ENCODE data around the gene AAGAB.

DNA sequence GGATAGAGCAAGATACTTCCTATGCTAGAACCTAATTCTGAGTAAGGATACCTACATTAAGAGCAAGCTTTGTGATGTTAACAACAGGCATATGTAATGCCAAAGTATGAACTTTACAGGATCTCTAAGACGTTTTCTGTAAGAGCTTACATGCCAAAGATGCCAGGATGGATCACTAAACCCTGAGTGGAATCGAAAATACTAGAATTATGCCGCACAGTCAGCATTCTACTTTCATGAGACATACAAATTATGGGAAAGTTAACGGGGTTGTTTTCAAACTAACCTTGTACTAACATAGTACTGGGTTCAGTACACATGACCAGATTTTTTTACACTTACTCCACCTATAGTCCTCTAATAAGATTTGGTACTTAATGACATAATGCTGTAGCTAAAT lies 55.1 kb downstream of the AAGAB start:
- TF ChIP-seq, protein P1, sequence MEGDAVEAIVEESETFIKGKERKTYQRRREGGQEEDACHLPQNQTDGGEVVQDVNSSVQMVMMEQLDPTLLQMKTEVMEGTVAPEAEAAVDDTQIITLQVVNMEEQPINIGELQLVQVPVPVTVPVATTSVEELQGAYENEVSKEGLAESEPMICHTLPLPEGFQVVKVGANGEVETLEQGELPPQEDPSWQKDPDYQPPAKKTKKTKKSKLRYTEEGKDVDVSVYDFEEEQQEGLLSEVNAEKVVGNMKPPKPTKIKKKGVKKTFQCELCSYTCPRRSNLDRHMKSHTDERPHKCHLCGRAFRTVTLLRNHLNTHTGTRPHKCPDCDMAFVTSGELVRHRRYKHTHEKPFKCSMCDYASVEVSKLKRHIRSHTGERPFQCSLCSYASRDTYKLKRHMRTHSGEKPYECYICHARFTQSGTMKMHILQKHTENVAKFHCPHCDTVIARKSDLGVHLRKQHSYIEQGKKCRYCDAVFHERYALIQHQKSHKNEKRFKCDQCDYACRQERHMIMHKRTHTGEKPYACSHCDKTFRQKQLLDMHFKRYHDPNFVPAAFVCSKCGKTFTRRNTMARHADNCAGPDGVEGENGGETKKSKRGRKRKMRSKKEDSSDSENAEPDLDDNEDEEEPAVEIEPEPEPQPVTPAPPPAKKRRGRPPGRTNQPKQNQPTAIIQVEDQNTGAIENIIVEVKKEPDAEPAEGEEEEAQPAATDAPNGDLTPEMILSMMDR (IDR thresholded peaks at IDR 0.05; ENCODE audit: low read length): no peak
- no peak for TF ChIP-seq EZH2 (optimal IDR thresholded peaks at IDR 0.05; ENCODE audit: low read depth, low read length)
- TF ChIP-seq EZH2phosphoT487 (IDR thresholded peaks at IDR 0.05; ENCODE audit: low read length): no peak
